Measurements from ENCODE around the gene MMP24.

MMP24 gene

GRCh38 chr20:35291654-35292503 lies 65.4 kb downstream of the MMP24 start, which contains the start of gene FAM83C:
Gene FAM83C (minus strand): TSS chr20:35292425. CDS start chr20:35292304, 121 bp downstream.
- DNase-seq (ENCODE audit: low spot score) (no peak), FAIRE-seq (no peak)

DNA sequence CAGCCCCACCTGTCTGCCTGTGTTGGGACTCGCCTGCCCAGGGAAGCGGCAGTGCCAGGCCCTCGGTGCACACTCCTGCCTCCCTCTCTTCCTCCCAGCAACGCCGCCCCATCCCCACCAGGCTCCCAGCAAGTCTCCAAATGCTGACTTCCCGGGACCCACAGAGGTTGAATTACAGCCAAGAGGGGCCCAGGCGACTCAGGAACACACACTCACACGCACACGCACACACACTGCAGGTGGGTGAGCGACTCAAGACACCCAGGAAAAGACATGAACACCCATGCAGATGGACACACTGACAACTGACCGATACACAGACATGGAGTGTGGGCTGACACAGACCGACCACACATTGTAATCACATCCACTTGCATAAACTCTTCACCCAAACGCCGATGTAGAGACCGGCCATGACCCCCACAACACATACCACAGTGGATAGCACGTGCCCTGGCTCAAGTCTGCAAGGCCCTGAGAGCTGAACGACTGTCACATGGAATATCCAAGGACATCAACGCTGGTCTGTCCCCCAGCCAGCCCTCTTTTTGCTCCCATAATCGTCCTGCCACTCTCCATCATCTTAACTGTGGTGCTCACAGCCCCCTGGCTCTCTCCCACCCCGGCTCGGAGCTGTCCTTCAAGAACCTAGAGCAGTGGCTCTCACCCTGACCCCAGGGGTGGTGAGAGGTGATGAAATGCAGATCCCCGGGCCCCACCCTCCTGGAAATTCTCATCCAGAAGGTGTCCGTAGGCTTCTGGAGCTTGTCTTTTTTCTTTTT lies 66.2 kb downstream of the MMP24 start:
- no peak for FAIRE-seq
- DNase-seq (ENCODE audit: low spot score), result no peak

- FAIRE-seq (no peak), DNase-seq (ENCODE audit: low spot score) (no peak)
Observed at GRCh38 chr20:35293303-35294292, 67.1 kb downstream of the MMP24 start.

GRCh38 chr20:35294293-35294685 lies 67.8 kb downstream of the MMP24 start:
- FAIRE-seq (no peak), DNase-seq (ENCODE audit: low spot score) (no peak)

- no peak for FAIRE-seq
- DNase-seq (ENCODE audit: low spot score), result no peak
Observed at GRCh38 chr20:35295058-35295457, 68.6 kb downstream of the MMP24 start.

GRCh38 chr20:35295674-35296073 lies 69.2 kb downstream of the MMP24 start:
- DNase-seq (ENCODE audit: low spot score) (no peak), FAIRE-seq (no peak)

DNA sequence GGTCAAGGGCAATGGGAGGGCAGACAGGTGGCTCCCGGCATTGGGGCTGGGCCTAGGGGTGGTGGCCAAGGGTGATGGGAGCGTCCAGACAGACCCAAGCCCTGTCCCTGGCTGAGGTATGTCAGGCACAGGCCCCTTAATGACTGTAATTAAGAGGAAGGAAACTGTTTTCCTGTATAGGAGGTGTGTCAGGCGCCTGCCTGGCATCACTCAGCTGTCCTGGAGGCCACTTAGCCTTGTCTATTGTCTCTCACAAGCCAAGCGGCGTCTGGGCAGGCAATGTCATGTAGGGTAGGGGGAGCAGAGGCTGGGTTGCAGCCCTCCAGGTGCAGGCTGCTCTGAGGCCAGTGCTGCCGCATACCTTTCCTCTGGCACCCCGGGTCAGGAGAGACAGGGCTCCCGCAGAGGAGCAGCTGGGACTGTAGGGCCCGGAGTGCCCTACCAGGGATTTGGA lies 69.6 kb downstream of the MMP24 start:
- FAIRE-seq (no peak), DNase-seq (ENCODE audit: low spot score) (no peak)

DNA sequence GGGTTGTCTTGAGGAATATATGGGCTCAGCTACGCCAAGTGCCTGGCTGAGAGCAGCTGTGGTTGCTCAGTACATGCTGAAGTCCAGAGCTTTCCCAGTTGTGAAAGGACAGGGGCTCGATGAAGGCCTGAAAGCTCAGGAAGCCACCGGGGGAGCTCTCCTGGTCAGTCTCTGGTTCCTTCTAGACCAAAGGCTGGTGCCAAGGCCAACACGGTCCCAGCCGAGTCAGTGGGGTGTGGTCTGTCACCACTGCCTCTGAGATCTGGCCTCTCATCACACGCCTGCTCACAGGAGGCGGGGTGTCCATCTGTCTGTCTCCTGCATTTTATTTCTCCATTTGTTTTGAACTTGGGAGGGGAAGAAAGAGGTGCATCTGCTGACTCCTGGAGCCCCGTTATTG lies 70.7 kb downstream of the MMP24 start:
- no peak for FAIRE-seq
- DNase-seq (ENCODE audit: low spot score), result no peak

DNA sequence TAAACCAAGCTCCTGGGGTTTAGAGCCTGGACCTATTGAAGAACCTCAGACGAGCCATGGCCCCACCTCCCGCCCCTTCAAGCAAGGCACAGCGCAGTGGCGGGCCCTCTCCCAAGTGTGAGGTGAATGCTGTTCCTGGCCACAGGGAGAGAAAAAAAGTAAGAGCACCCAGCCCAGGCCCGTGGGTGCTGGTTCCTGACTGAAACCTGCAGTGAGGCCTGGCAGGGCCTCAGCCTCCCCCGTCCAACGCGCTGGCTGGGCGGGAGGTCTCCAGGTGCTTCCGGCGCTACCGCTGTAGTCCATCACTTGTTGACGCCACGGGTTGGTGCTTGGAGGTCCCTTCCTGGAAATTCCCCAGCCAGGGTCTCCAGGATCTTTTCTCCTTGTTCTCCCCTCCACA lies 71.2 kb downstream of the MMP24 start:
- DNase-seq (ENCODE audit: low spot score) (no peak), FAIRE-seq (no peak)

DNA sequence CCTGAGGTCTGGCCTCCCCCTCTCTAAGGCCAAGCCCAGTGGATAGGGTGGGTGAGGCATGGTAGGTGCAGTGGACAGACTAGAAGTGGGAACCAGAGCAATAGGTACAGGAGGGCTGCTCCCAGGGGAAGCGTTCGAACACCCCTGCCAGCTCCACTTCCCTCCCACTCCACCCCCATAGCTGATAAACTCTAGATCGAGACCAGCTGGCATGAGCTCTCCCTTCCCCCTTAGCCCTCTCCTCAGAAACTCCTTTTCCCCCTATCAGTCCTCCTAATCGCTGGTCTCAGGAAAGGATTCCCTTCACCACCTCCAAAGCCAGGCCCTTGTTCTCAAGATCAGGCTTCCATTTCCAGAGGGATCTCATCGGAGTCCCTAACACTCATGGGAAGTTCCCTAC lies 71.8 kb downstream of the MMP24 start:
- FAIRE-seq (no peak), DNase-seq (ENCODE audit: low spot score) (no peak)

DNA sequence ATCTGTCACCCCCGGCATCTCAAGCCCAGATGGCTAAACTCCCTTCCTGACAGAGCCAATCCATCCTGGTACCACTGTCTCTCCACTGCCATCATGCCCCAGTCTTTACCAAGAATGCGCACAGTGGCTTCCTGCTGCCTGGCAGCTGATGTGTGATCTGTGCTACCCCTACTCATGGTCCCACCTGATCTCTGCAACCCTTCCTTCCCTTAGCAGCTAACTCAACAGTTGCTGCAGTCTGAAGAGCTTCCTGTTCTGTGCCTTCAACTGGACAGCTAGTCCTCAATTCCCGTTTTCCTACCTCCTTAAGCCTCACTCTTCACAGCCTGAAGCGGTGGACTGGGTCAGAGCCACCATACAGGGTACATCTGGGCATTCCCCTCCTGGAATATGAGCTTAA lies 73.3 kb downstream of the MMP24 start:
- FAIRE-seq (no peak), DNase-seq (ENCODE audit: low spot score) (no peak)

GRCh38 chr20:35300469-35301262 lies 74.2 kb downstream of the MMP24 start:
- FAIRE-seq (no peak), DNase-seq (ENCODE audit: low spot score) (no peak)

DNA sequence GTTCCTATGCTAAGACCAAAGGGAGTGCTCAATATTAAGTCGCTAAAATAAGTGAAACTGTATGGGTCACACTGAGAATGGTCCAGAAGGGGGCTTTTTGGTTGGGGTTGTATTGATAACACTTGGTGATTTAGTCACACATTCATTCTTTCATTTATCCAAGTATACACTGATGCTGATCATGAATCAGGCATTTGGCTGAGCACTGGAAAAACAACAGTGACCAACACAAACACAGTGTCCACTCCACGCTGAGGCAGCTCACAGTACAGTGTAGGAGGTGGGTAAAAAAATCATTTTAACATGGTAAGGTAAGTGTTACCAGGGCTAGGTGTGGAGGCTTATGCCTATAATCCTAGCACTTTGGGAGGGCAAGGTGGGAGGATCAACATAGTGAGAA lies 74.9 kb downstream of the MMP24 start:
- DNase-seq (ENCODE audit: low spot score) (no peak), FAIRE-seq (no peak)

GRCh38 chr20:35302421-35303335 lies 76.2 kb downstream of the MMP24 start:
- DNase-seq (ENCODE audit: low spot score) (peak; percentile 50), FAIRE-seq (no peak)

DNA sequence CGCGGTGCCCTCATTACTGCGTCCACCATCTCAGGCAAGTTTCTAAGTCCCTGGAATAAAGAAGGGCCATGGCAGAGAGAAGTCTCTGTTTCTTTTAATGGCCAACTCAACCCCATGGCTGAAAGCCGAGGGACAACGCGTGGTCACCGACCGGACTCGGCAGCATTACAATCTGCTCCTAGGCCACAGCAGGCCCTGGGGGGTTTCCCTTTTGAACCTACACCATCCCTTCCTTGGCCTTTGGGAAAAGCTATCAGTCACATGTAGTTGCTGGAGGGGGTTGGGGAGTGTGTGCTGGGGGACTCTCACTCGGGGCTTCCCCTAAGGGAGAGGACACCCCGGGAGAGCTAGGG lies 76.9 kb downstream of the MMP24 start:
- FAIRE-seq (no peak), DNase-seq (ENCODE audit: low spot score) (no peak)

DNA sequence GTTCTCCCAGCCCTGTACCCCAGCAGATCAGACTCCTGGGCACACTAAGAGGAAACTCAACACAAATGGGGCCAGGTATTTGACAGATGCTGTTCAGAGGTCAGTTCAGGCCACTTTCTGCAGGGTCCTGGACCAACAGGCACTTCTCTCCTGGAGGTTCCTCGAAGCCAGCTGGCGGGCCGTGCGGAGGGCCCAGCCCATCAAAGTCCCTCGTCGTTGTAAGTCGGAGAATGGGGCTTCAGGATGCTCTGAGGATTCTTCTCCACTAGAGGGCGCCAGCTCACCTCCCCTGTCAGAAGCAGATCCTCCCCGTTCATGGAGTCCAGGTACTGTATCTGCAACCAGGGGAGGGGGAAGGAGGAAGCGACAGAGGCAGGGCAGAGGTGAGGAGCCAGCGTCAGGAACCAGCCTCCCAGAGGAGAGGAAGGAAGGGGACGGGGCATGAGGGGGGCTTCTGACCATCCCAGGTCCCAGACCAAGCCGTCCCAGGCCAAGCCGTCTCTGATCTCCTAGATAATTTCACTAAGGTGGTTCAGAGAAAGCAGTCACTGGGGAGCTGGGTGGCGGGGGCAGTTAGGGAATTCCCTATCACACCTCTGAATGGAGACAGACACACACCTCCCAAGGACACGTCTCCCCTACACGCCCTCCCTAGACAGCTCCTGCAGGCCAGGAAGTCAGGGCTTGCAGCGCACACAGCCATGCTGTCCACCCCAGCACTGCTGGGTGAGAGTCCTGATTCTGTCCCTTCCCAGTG lies 77.4 kb downstream of the MMP24 start:
- FAIRE-seq (peak; percentile 66), DNase-seq (ENCODE audit: low spot score) (peak; percentile 94)

GRCh38 chr20:35304956-35305355 lies 78.5 kb downstream of the MMP24 start:
- DNase-seq (ENCODE audit: low spot score) (no peak), FAIRE-seq (no peak)

- FAIRE-seq, result peak; percentile 98
- peak; percentile 100 for DNase-seq (ENCODE audit: low spot score)
Observed at GRCh38 chr20:35305682-35306556, 79.4 kb downstream of the MMP24 start.

Data from RCC 7860 (cell line).